Liver (tissue), 9 donors: ENCODE data around the gene WDR1. TPM values are rescaled to one million over a fixed set of nuclear protein-coding genes. Genes with fewer than 3 reads are reported as not detected.

Source experiments
- DNase-seq: peaks from one replicate; pipeline ENCODE4 v3.0.0-alpha.2; 2017; ENCODE audit warnings: low spot score
- H3K27ac ChIP-seq, 2 donors: one replicate each; pipeline ENCODE4 v1.7.0; 2013; ENCODE audit warnings: inconsistent platforms in 2 of 2, low read length in 2 of 2, control low read depth in 1 of 2, low read depth in 1 of 2, mild to moderate bottlenecking in 1 of 2
- H3K27me3 ChIP-seq, 4 donors: one replicate each; pipeline versions ENCODE4 v1.6.1 to v1.7.0; 2013; ENCODE audit warnings: low read length in 3 of 4, inconsistent platforms in 1 of 4, mild to moderate bottlenecking in 1 of 4, moderate library complexity in 1 of 4; ENCODE audit not compliant: control insufficient read depth in 4 of 4, insufficient read depth in 4 of 4
- H3K36me3 ChIP-seq, 4 donors: one replicate each; pipeline versions ENCODE4 v1.6.1 to v1.7.0; 2013; ENCODE audit warnings: low read length in 3 of 4, mild to moderate bottlenecking in 3 of 4, low read depth in 1 of 4, moderate library complexity in 1 of 4; ENCODE audit not compliant: control insufficient read depth in 4 of 4, insufficient read depth in 3 of 4
- H3K4me1 ChIP-seq, 4 donors: one replicate each; pipeline versions ENCODE4 v1.6.1 to v1.7.0; 2013; ENCODE audit warnings: low read length in 3 of 4, mild to moderate bottlenecking in 3 of 4, moderate library complexity in 1 of 4; ENCODE audit not compliant: control insufficient read depth in 4 of 4, insufficient read depth in 4 of 4
- H3K4me3 ChIP-seq, 3 donors: one replicate each; pipeline versions ENCODE4 v1.6.1 to v1.7.0; 2013; ENCODE audit warnings: low read length in 3 of 3, control low read depth in 1 of 3, low read depth in 1 of 3, mild to moderate bottlenecking in 1 of 3
- H3K9ac ChIP-seq, 2 donors: one replicate each; pipeline ENCODE4 v1.7.0; 2013; ENCODE audit warnings: low read length in 2 of 2, mild to moderate bottlenecking in 2 of 2, moderate library complexity in 2 of 2, control low read depth in 1 of 2, low read depth in 1 of 2
- H3K9me3 ChIP-seq, 4 donors: one replicate each; pipeline versions ENCODE4 v1.6.1 to v1.7.0; 2013; ENCODE audit warnings: low read length in 3 of 4; ENCODE audit not compliant: control insufficient read depth in 4 of 4
- FOXA2 ChIP-seq: IDR thresholded peaks from 2 replicates; pipeline ENCODE4 v1.6.1; 2016; ENCODE audit warnings: antibody characterized with exemption
- GABPA ChIP-seq, 2 donors: IDR thresholded peaks in 1 of 2; conservative IDR thresholded peaks in 1 of 2; 2 replicates each; pipeline ENCODE4 v1.6.1; 2016; ENCODE audit warnings: antibody characterized with exemption in 2 of 2, mild to moderate bottlenecking in 1 of 2, moderate library complexity in 1 of 2
- HNF4A ChIP-seq, 2 donors: conservative IDR thresholded peaks; 2 replicates each; pipeline ENCODE4 v1.6.1; 2016; ENCODE audit warnings: antibody characterized with exemption in 2 of 2, mild to moderate bottlenecking in 2 of 2
- HNF4G ChIP-seq: IDR thresholded peaks from 2 replicates; pipeline ENCODE4 v1.6.1; 2016; ENCODE audit warnings: antibody characterized with exemption
- JUND ChIP-seq, 2 donors: IDR thresholded peaks; 2 replicates each; pipeline ENCODE4 v1.6.1; 2016; ENCODE audit warnings: antibody characterized with exemption in 2 of 2
- MAX ChIP-seq: IDR thresholded peaks from 2 replicates; pipeline ENCODE4 v1.6.1; 2016; ENCODE audit warnings: antibody characterized with exemption
- RAD21 ChIP-seq, 2 donors: IDR thresholded peaks; 2 replicates each; pipeline ENCODE4 v1.6.1; 2016; ENCODE audit warnings: antibody characterized with exemption in 2 of 2, mild to moderate bottlenecking in 2 of 2
- REST ChIP-seq: IDR thresholded peaks from 2 replicates; pipeline ENCODE4 v1.6.1; 2016; ENCODE audit warnings: antibody characterized with exemption, mild to moderate bottlenecking
- RXRA ChIP-seq, 2 donors: IDR thresholded peaks; 2 replicates each; pipeline ENCODE4 v1.6.1; 2017 to 2018; ENCODE audit warnings: antibody characterized with exemption in 2 of 2, mild to moderate bottlenecking in 1 of 2
- SP1 ChIP-seq: IDR thresholded peaks from 2 replicates; pipeline ENCODE4 v1.6.1; 2018; ENCODE audit warnings: antibody characterized with exemption, mild to moderate bottlenecking
- TAF1 ChIP-seq: conservative IDR thresholded peaks from 2 replicates; pipeline ENCODE4 v1.6.1; 2016; ENCODE audit warnings: antibody characterized with exemption, mild to moderate bottlenecking
- YY1 ChIP-seq: IDR thresholded peaks from 2 replicates; pipeline ENCODE4 v1.6.1; 2016; ENCODE audit warnings: antibody characterized with exemption, mild to moderate bottlenecking
- WGBS: extraction: QIAGEN DNeasy Blood & Tissue Kit; methylation state at CpG from one replicate; pipeline ENCODE4 v1.1.7; 2013; 5-methylcytosine and 5-hydroxymethylcytosine counted together
- polyA plus RNA-seq, 2 donors: library from polyadenylated mRNA; stranded (reverse) in 1 of 2; unstranded in 1 of 2; fragments of 200-250 nt in 1 of 2; fragments of >200 nt in 1 of 2; fragmentation: Nextera tagmentation in 1 of 2; extraction: Ambion mirVana in 1 of 2; gene quantifications; one replicate each; pipeline versions ENCODE4 v1.2.1 to v1.2.3, GENCODE V29; 2013 to 2015
- total RNA-seq, 2 donors: library from RNA; depleted of rRNA; stranded (reverse); fragments of >200 nt; gene quantifications; one replicate each; pipeline ENCODE4 v1.2.3, GENCODE V29; 2014
- TF ChIP-seq, protein P1 (sequence below): IDR thresholded peaks from 2 replicates; pipeline ENCODE4 v1.6.1; 2016; ENCODE audit warnings: antibody characterized with exemption
- donor health status: healthy.
- donor health status: healthy.
- donor health status: healthy.
- donor health status: healthy.
- donor health status: healthy.

Gene WDR1
- total and polyA plus RNA-seq, 4 donors, result 31.1 to 97.4 (median 65.7) TPM

DNA sequence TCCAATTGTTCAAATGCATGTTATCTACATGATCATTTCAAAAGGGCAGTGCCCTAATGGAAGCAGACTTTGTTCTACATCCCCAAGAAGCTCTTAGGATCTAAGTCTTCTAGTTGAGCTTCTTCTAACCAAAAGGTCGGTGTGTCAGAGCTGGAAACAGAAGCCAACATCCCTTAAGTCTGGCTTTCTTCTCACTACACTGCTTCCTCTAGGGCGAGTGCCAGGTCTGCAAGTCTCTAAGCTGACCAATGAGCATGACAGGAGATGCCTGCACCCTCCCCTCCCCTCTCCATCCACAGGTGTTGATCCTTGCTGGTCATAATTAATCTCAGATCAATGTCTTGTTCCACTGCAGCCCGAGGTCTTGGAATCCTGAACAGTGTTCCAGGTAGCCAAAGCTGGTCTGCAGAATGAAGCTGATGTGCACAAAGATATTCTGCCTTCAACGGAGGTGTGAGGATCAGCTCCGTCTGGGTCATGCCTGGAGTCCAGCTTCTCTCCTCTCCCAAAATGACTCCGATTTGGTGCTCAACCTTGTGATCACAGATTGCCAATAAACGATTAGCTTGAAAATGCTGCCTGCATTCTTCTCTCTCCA is 44.1 kb downstream of the WDR1 start:
- peaks cover 7 to 33% (median 18%) of the 10 kb centered on the region in 4 donors for H3K36me3 ChIP-seq
- H3K4me1 ChIP-seq, result peaks cover 0 to 8% (median 0%) of the 10 kb centered on the region in 4 donors
- TF ChIP-seq, protein P1, sequence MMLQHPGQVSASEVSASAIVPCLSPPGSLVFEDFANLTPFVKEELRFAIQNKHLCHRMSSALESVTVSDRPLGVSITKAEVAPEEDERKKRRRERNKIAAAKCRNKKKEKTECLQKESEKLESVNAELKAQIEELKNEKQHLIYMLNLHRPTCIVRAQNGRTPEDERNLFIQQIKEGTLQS, result no peak
- TF ChIP-seq SP1 (no peak), RAD21 (IDR thresholded peaks at IDR 0.05) (no peak), HNF4G (no peak), FOXA2 (no peak), MAX (no peak), REST (no peak), TAF1 (no peak), HNF4A (conservative IDR thresholded peaks at IDR 0.05) (no peak)
- H3K27me3 ChIP-seq, result no peaks in the 10 kb centered on the region
- H3K9ac ChIP-seq, result no peak overlapping the region
- H3K4me3 ChIP-seq, result no peak overlapping the region
- H3K9me3 ChIP-seq, result no peaks in the 10 kb centered on the region
- 89% methylated on average over 7 of the region's 7 CpGs for WGBS
- H3K27ac ChIP-seq, result no peak overlapping the region
- no peak for DNase-seq

GRCh38 chr4:10069075-10069642 is 47.4 kb downstream of the WDR1 start:
- TF ChIP-seq HNF4G (no peak), RXRA (IDR thresholded peaks at IDR 0.05) (no peak), GABPA (IDR thresholded peaks at IDR 0.05 in 1 of 2, conservative IDR thresholded peaks at IDR 0.05 in 1 of 2) (no peak), JUND (IDR thresholded peaks at IDR 0.05) (no peak), MAX (no peak), REST (no peak), YY1 (no peak)
- no peak for DNase-seq
- H3K27ac ChIP-seq, result no peak overlapping the region
- peaks cover 0 to 3% (median 2%) of the 10 kb centered on the region in 4 donors for H3K36me3 ChIP-seq
- no peaks in the 10 kb centered on the region for H3K27me3 ChIP-seq
- H3K4me3 ChIP-seq, result no peak overlapping the region
- no peak overlapping the region for H3K9ac ChIP-seq
- H3K9me3 ChIP-seq, result no peaks in the 10 kb centered on the region
- 94% methylated on average over 12 of the region's 12 CpGs for WGBS
- H3K4me1 ChIP-seq, result peaks cover 0 to 3% (median 0%) of the 10 kb centered on the region in 4 donors
